ENCODE data around the gene ALDH1B1. TPM values are rescaled to one million over a fixed set of nuclear protein-coding genes. Genes with fewer than 3 reads are reported as not detected.

Gene ALDH1B1
- 11.5 TPM for total RNA-seq

- Histone ChIP-seq H3K9me3 (ENCODE audit: control insufficient read depth in 3 of 3, low read length in 3 of 3) (no peaks in the 10 kb centered on the region), H3K4me1 (ENCODE audit: control insufficient read depth in 3 of 3, insufficient read depth in 3 of 3, low read length in 3 of 3) (peaks cover 30 to 43% (median 31%) of the 10 kb centered on the region in 3 donors), H3K4me3 (ENCODE audit: low read length in 3 of 3) (peak within 1 kb of the TSS; percentile 87 to 91 (median 88)), H3K9ac (ENCODE audit: low read depth in 1 of 3, low read length in 3 of 3) (peak within 1 kb of the TSS; percentile 83 to 95 (median 85)), H3K27ac (ENCODE audit: low read depth, low read length) (peak within 1 kb of the TSS; percentile 50), H3K36me3 (ENCODE audit: control insufficient read depth in 3 of 3, insufficient read depth in 3 of 3, low read length in 3 of 3) (peaks cover 15 to 22% (median 18%) of the 10 kb centered on the region in 3 donors), H3K27me3 (ENCODE audit: control insufficient read depth in 3 of 3, insufficient read depth in 3 of 3, low read length in 3 of 3) (no peaks in the 10 kb centered on the region)
These were observed at the start of gene ALDH1B1 for GRCh38 chr9:38392235-38393127. ALDH1B1 (plus strand) TSS chr9:38392702; CDS start chr9:38395749, 3,047 bp downstream.

GRCh38 chr9:38343037-38343436 lies 49.5 kb upstream of the ALDH1B1 start:
- Histone ChIP-seq H3K27ac (ENCODE audit: low read depth, low read length) (no peak overlapping the region), H3K27me3 (ENCODE audit: control insufficient read depth in 3 of 3, insufficient read depth in 3 of 3, low read length in 3 of 3) (peaks cover 0 to 3% (median 0%) of the 10 kb centered on the region in 3 donors), H3K4me1 (ENCODE audit: control insufficient read depth in 3 of 3, insufficient read depth in 3 of 3, low read length in 3 of 3) (no peaks in the 10 kb centered on the region), H3K4me3 (ENCODE audit: low read length in 3 of 3) (no peak overlapping the region), H3K9me3 (ENCODE audit: control insufficient read depth in 3 of 3, low read length in 3 of 3) (no peaks in the 10 kb centered on the region), H3K9ac (ENCODE audit: low read depth in 1 of 3, low read length in 3 of 3) (no peak overlapping the region), H3K36me3 (ENCODE audit: control insufficient read depth in 3 of 3, insufficient read depth in 3 of 3, low read length in 3 of 3) (no peaks in the 10 kb centered on the region)

- Histone ChIP-seq H3K9ac (ENCODE audit: low read depth in 1 of 3, low read length in 3 of 3) (no peak overlapping the region), H3K27me3 (ENCODE audit: control insufficient read depth in 3 of 3, insufficient read depth in 3 of 3, low read length in 3 of 3) (peaks cover 0 to 3% (median 2%) of the 10 kb centered on the region in 3 donors), H3K4me3 (ENCODE audit: low read length in 3 of 3) (no peak overlapping the region), H3K9me3 (ENCODE audit: control insufficient read depth in 3 of 3, low read length in 3 of 3) (no peaks in the 10 kb centered on the region), H3K36me3 (ENCODE audit: control insufficient read depth in 3 of 3, insufficient read depth in 3 of 3, low read length in 3 of 3) (no peaks in the 10 kb centered on the region), H3K4me1 (ENCODE audit: control insufficient read depth in 3 of 3, insufficient read depth in 3 of 3, low read length in 3 of 3) (no peaks in the 10 kb centered on the region), H3K27ac (ENCODE audit: low read depth, low read length) (no peak overlapping the region)
These were observed 49.0 kb upstream of the ALDH1B1 start for GRCh38 chr9:38343552-38343951.

- Histone ChIP-seq H3K27ac (ENCODE audit: low read depth, low read length) (no peak overlapping the region), H3K4me3 (ENCODE audit: low read length in 3 of 3) (no peak overlapping the region), H3K36me3 (ENCODE audit: control insufficient read depth in 3 of 3, insufficient read depth in 3 of 3, low read length in 3 of 3) (no peaks in the 10 kb centered on the region), H3K9me3 (ENCODE audit: control insufficient read depth in 3 of 3, low read length in 3 of 3) (no peaks in the 10 kb centered on the region), H3K27me3 (ENCODE audit: control insufficient read depth in 3 of 3, insufficient read depth in 3 of 3, low read length in 3 of 3) (peaks cover 0 to 3% (median 2%) of the 10 kb centered on the region in 3 donors), H3K9ac (ENCODE audit: low read depth in 1 of 3, low read length in 3 of 3) (no peak overlapping the region), H3K4me1 (ENCODE audit: control insufficient read depth in 3 of 3, insufficient read depth in 3 of 3, low read length in 3 of 3) (no peaks in the 10 kb centered on the region)
These were observed 47.8 kb upstream of the ALDH1B1 start for GRCh38 chr9:38344566-38345324.

GRCh38 chr9:38345851-38346755 lies 46.4 kb upstream of the ALDH1B1 start:
- H3K9ac ChIP-seq (ENCODE audit: low read depth in 1 of 3, low read length in 3 of 3), result no peak overlapping the region
- H3K4me1 ChIP-seq (ENCODE audit: control insufficient read depth in 3 of 3, insufficient read depth in 3 of 3, low read length in 3 of 3), result no peaks in the 10 kb centered on the region
- H3K4me3 ChIP-seq (ENCODE audit: low read length in 3 of 3), result no peak overlapping the region
- no peaks in the 10 kb centered on the region for H3K9me3 ChIP-seq (ENCODE audit: control insufficient read depth in 3 of 3, low read length in 3 of 3)
- peaks cover 0 to 3% (median 2%) of the 10 kb centered on the region in 3 donors for H3K27me3 ChIP-seq (ENCODE audit: control insufficient read depth in 3 of 3, insufficient read depth in 3 of 3, low read length in 3 of 3)
- no peaks in the 10 kb centered on the region for H3K36me3 ChIP-seq (ENCODE audit: control insufficient read depth in 3 of 3, insufficient read depth in 3 of 3, low read length in 3 of 3)
- no peak overlapping the region for H3K27ac ChIP-seq (ENCODE audit: low read depth, low read length)

- no peak overlapping the region for H3K9ac ChIP-seq (ENCODE audit: low read depth in 1 of 3, low read length in 3 of 3)
These were observed 45.7 kb upstream of the ALDH1B1 start for GRCh38 chr9:38346811-38347210.

GRCh38 chr9:38347271-38347671 lies 45.2 kb upstream of the ALDH1B1 start:
- peaks cover 0 to 3% (median 2%) of the 10 kb centered on the region in 3 donors for H3K27me3 ChIP-seq (ENCODE audit: control insufficient read depth in 3 of 3, insufficient read depth in 3 of 3, low read length in 3 of 3)
- H3K4me3 ChIP-seq (ENCODE audit: low read length in 3 of 3), result no peak overlapping the region
- no peaks in the 10 kb centered on the region for H3K9me3 ChIP-seq (ENCODE audit: control insufficient read depth in 3 of 3, low read length in 3 of 3)
- no peaks in the 10 kb centered on the region for H3K4me1 ChIP-seq (ENCODE audit: control insufficient read depth in 3 of 3, insufficient read depth in 3 of 3, low read length in 3 of 3)
- H3K9ac ChIP-seq (ENCODE audit: low read depth in 1 of 3, low read length in 3 of 3), result no peak overlapping the region
- H3K36me3 ChIP-seq (ENCODE audit: control insufficient read depth in 3 of 3, insufficient read depth in 3 of 3, low read length in 3 of 3), result no peaks in the 10 kb centered on the region
- H3K27ac ChIP-seq (ENCODE audit: low read depth, low read length), result no peak overlapping the region

More at GRCh38 chr9:38346811-38347210, 45.7 kb upstream of the ALDH1B1 start:
- no peaks in the 10 kb centered on the region for H3K36me3 ChIP-seq (ENCODE audit: control insufficient read depth in 3 of 3, insufficient read depth in 3 of 3, low read length in 3 of 3)
- no peak overlapping the region for H3K27ac ChIP-seq (ENCODE audit: low read depth, low read length)
- peaks cover 0 to 3% (median 2%) of the 10 kb centered on the region in 3 donors for H3K27me3 ChIP-seq (ENCODE audit: control insufficient read depth in 3 of 3, insufficient read depth in 3 of 3, low read length in 3 of 3)
- H3K4me3 ChIP-seq (ENCODE audit: low read length in 3 of 3), result no peak overlapping the region
- H3K4me1 ChIP-seq (ENCODE audit: control insufficient read depth in 3 of 3, insufficient read depth in 3 of 3, low read length in 3 of 3), result no peaks in the 10 kb centered on the region
- H3K9me3 ChIP-seq (ENCODE audit: control insufficient read depth in 3 of 3, low read length in 3 of 3), result no peaks in the 10 kb centered on the region

- Histone ChIP-seq H3K36me3 (ENCODE audit: control insufficient read depth in 3 of 3, insufficient read depth in 3 of 3, low read length in 3 of 3) (no peaks in the 10 kb centered on the region), H3K27me3 (ENCODE audit: control insufficient read depth in 3 of 3, insufficient read depth in 3 of 3, low read length in 3 of 3) (peaks cover 0 to 2% (median 0%) of the 10 kb centered on the region in 3 donors), H3K4me3 (ENCODE audit: low read length in 3 of 3) (no peak overlapping the region), H3K27ac (ENCODE audit: low read depth, low read length) (no peak overlapping the region), H3K9ac (ENCODE audit: low read depth in 1 of 3, low read length in 3 of 3) (no peak overlapping the region), H3K4me1 (ENCODE audit: control insufficient read depth in 3 of 3, insufficient read depth in 3 of 3, low read length in 3 of 3) (no peaks in the 10 kb centered on the region), H3K9me3 (ENCODE audit: control insufficient read depth in 3 of 3, low read length in 3 of 3) (no peaks in the 10 kb centered on the region)
These were observed 44.6 kb upstream of the ALDH1B1 start for GRCh38 chr9:38347946-38348345.

- H3K9ac ChIP-seq (ENCODE audit: low read depth in 1 of 3, low read length in 3 of 3), result no peak overlapping the region
- no peak overlapping the region for H3K27ac ChIP-seq (ENCODE audit: low read depth, low read length)
- no peaks in the 10 kb centered on the region for H3K36me3 ChIP-seq (ENCODE audit: control insufficient read depth in 3 of 3, insufficient read depth in 3 of 3, low read length in 3 of 3)
- H3K4me3 ChIP-seq (ENCODE audit: low read length in 3 of 3), result no peak overlapping the region
- H3K27me3 ChIP-seq (ENCODE audit: control insufficient read depth in 3 of 3, insufficient read depth in 3 of 3, low read length in 3 of 3), result peaks cover 0 to 4% (median 2%) of the 10 kb centered on the region in 3 donors
- no peaks in the 10 kb centered on the region for H3K9me3 ChIP-seq (ENCODE audit: control insufficient read depth in 3 of 3, low read length in 3 of 3)
- no peaks in the 10 kb centered on the region for H3K4me1 ChIP-seq (ENCODE audit: control insufficient read depth in 3 of 3, insufficient read depth in 3 of 3, low read length in 3 of 3)
These were observed 42.0 kb upstream of the ALDH1B1 start for GRCh38 chr9:38350529-38350928.

Measured in skeletal muscle tissue (tissue), 4 donors.